ENCODE results near the gene PGS1. TPM values are rescaled to one million over a fixed set of nuclear protein-coding genes. Genes with fewer than 3 reads are reported as not detected.

Gene PGS1
- total and polyA plus RNA-seq, 2 of the 8 experiments (the other 6 are each of a cell fraction or from before 2014, with no cell fraction given): 46.7 to 60.0 TPM

DNA sequence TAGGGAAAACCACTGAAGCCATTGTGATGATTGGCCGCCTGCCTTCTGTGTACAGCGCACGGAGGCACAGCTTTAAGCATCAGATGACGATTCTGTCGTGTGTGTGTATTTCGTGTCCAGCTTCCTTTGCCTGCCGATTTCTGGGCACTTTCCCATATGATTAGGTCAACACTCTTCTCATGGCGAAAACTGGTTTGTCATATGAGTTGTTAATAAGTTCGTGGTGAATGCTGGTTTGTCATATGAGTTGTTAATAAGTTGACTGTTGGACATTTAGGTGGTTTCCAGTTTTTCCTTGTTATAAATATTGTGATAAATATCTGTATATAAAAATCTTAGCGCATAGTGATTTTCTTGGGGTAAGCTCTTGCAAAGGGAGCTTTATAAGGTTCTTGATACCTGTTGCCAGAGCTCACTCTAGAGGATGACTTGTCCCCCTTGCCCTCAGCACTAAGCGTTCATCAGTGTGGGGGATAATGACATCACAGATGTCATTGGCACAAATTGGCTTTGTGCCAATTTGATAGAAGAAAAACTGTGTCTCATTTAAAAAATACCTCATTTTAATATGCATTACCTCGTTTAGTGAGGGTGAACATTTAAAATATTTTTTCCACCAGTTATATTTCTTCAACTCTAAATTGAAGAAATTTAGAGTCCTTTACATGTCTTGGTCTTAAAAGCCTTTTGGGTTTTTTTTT, 40.0 kb downstream of the PGS1 start:
- Histone ChIP-seq H3K9me3 (ENCODE audit: insufficient read depth in 2 of 2, low read depth in 1 of 2, low read length in 1 of 2) (no peaks in the 10 kb centered on the region), H3K4me2 (ENCODE audit: insufficient read depth in 1 of 2, low read depth in 2 of 2, low read length in 2 of 2) (no peak overlapping the region), H3K23ac (ENCODE audit: insufficient read length) (no peak overlapping the region), H3K4ac (replicated peaks; ENCODE audit: insufficient read length, low read depth, low read length) (no peak overlapping the region), H3K9ac (replicated peaks in 1 of 4; ENCODE audit: extremely low read depth in 1 of 4, low read depth in 3 of 4, low read length in 3 of 4) (no peak overlapping the region), H2BK5ac (ENCODE audit: low read depth, low read length) (no peak overlapping the region), H2AFZ (ENCODE audit: low read length) (no peak overlapping the region), H3K23me2 (ENCODE audit: low read depth, low read length) (no peaks in the 10 kb centered on the region), H3K14ac (ENCODE audit: insufficient read length) (no peak overlapping the region), H2BK20ac (ENCODE audit: low read length) (no peak overlapping the region), H3K18ac (ENCODE audit: extremely low read depth, low read length) (no peak overlapping the region), H4K8ac (ENCODE audit: extremely low read depth, insufficient read depth, low read length) (no peak overlapping the region), H3K27me3 (replicated peaks in 1 of 4; ENCODE audit: control insufficient read depth in 3 of 4, extremely low read depth in 1 of 4, insufficient read depth in 3 of 4, low read length in 3 of 4) (no peaks in the 10 kb centered on the region), H3K4me1 (replicated peaks in 1 of 4; ENCODE audit: control insufficient read depth in 3 of 4, insufficient read depth in 4 of 4, low read length in 3 of 4) (peaks cover 0 to 9% (median 4%) of the 10 kb centered on the region in 4 experiments; a peak in 4 of 7 replicates), H3K79me2 (ENCODE audit: control insufficient read depth in 1 of 2, insufficient read depth in 2 of 2, low read length in 2 of 2) (peaks cover 0 to 26% of the 10 kb centered on the region in 2 experiments; a peak in 2 of 4 replicates), H2BK12ac (ENCODE audit: low read depth, low read length) (no peak overlapping the region), H3K4me3 (ENCODE audit: extremely low read depth in 1 of 4, insufficient read depth in 2 of 4, low read depth in 3 of 4, low read length in 4 of 4) (no peak overlapping the region), H2BK120ac (replicated peaks; ENCODE audit: low read depth, low read length) (no peak overlapping the region), H3K27ac (ENCODE audit: low read depth, low read length) (no peak overlapping the region), H4K5ac (ENCODE audit: insufficient read length, low read depth, low read length) (no peak overlapping the region), H2BK15ac (ENCODE audit: low read length) (no peak overlapping the region), H2AK5ac (ENCODE audit: low read depth, low read length) (no peak overlapping the region), H3K56ac (replicated peaks; ENCODE audit: insufficient read length, low read depth, low read length) (no peak overlapping the region), H4K20me1 (replicated peaks in 1 of 2; ENCODE audit: control insufficient read depth in 1 of 2, insufficient read depth in 2 of 2, low read length in 2 of 2) (peaks cover 11 to 20% of the 10 kb centered on the region in 2 experiments), H3K79me1 (ENCODE audit: low read depth, low read length) (peaks cover 14% of the 10 kb centered on the region), H4K91ac (replicated peaks; ENCODE audit: insufficient read length, low read length) (no peak overlapping the region), H3K36me3 (ENCODE audit: control insufficient read depth in 2 of 4, insufficient read depth in 4 of 4, low read length in 3 of 4) (peaks cover 5 to 34% (median 15%) of the 10 kb centered on the region in 4 experiments; a peak in 7 of 8 replicates)
- POLR2A ChIA-PET (ENCODE audit: partially characterized antibody): interaction anchor here (1.0 to 1.8 kb wide), 3 partner anchors 16 to 52 kb away, joined by 3 to 6 read pairs (median 5); no protein-coding TSS in a partner anchor
- DNase-seq (ENCODE audit: low read depth in 1 of 2, low spot score in 2 of 2) (no peak), FAIRE-seq (no peak)
- 86% methylated on average over 12 of the region's 12 CpGs; no CpG with 5 or more reads in 1 of the 2 experiments for WGBS, 2 experiments (ENCODE audit: extremely low coverage in 1 of 2, insufficient coverage in 1 of 2, insufficient read length in 1 of 2, insufficient replicate concordance in 2 of 2, low coverage in 1 of 2, low lambda C conversion rate in 2 of 2, missing lambda C conversion rate in 1 of 2)
- CTCF ChIA-PET (ENCODE audit: partially characterized antibody): interaction anchor here (0.8 to 13.7 kb wide), 11 partner anchors 10 to 130 kb away, joined by 3 to 257 read pairs (median 3); partner anchors contain the start of gene SOCS3
- TF ChIP-seq YY1 (IDR thresholded peaks at IDR 0.05; ENCODE audit: low read depth, low read length) (no peak), USF2 (IDR thresholded peaks at IDR 0.05; ENCODE audit: low read length) (no peak), CBX8 (IDR thresholded peaks at IDR 0.05; ENCODE audit: borderline replicate concordance, low read depth, low read length) (no peak), ZNF274 (IDR thresholded peaks at IDR 0.05; ENCODE audit: borderline replicate concordance, extremely low read depth, low read length) (no peak), BACH1 (IDR thresholded peaks at IDR 0.05; ENCODE audit: low read length) (no peak), SIX5 (IDR thresholded peaks at IDR 0.05; ENCODE audit: low read depth, low read length) (no peak), CTBP2 (IDR thresholded peaks at IDR 0.05; ENCODE audit: borderline replicate concordance, insufficient read depth, insufficient read length, low read length) (no peak), FOSL1 (IDR thresholded peaks at IDR 0.05; ENCODE audit: insufficient read depth, low read depth, low read length) (no peak), CEBPB (IDR thresholded peaks at IDR 0.05; ENCODE audit: low read depth, low read length) (no peak), MAX (IDR thresholded peaks at IDR 0.05) (no peak), POU5F1 (IDR thresholded peaks at IDR 0.05; ENCODE audit: low read depth, low read length) (no peak), CHD1 (IDR thresholded peaks at IDR 0.05; ENCODE audit: low read depth, low read length) (no peak)
